Mesenchymal stem cell (in vitro differentiated cells and primary cell): ENCODE measurements around the gene KIAA1586.

Source experiments
- DNase-seq: peaks from one replicate; pipeline ENCODE4 v3.0.0-alpha.2; 2013
- H2AFZ ChIP-seq: one replicate; pipeline ENCODE4 v1.6.1; 2013; ENCODE audit warnings: low read depth, mild to moderate bottlenecking, control low read depth, inconsistent platforms, low read length, moderate library complexity
- H2AK5ac ChIP-seq: 2 replicates; pipeline ENCODE4 v1.6.1; 2013; ENCODE audit warnings: low read length, moderate library complexity, mild to moderate bottlenecking, inconsistent platforms; ENCODE audit not compliant: severe bottlenecking
- H2BK120ac ChIP-seq: one replicate; pipeline ENCODE4 v1.6.1; 2013; ENCODE audit warnings: low read depth, mild to moderate bottlenecking, inconsistent platforms, low read length, moderate library complexity
- H2BK12ac ChIP-seq, 2 experiments: one replicate each; pipeline ENCODE4 v1.6.1; 2013; ENCODE audit warnings: inconsistent platforms in 2 of 2, low read length in 2 of 2, mild to moderate bottlenecking in 2 of 2, moderate library complexity in 2 of 2, control low read depth in 1 of 2
- H2BK15ac ChIP-seq: one replicate; pipeline ENCODE4 v1.6.1; 2013; ENCODE audit warnings: mild to moderate bottlenecking, low read depth, inconsistent platforms; ENCODE audit not compliant: poor library complexity, severe bottlenecking
- H2BK5ac ChIP-seq: 2 replicates; pipeline ENCODE4 v1.6.1; 2013; ENCODE audit warnings: low read depth, mild to moderate bottlenecking, low read length, control low read depth, inconsistent platforms; ENCODE audit not compliant: poor library complexity, severe bottlenecking
- H3K14ac ChIP-seq, 2 experiments: one replicate each; pipeline ENCODE4 v1.6.1; 2013; ENCODE audit warnings: inconsistent platforms in 2 of 2, low read length in 2 of 2, control low read depth in 1 of 2, mild to moderate bottlenecking in 1 of 2, moderate library complexity in 1 of 2
- H3K18ac ChIP-seq, 2 experiments: one replicate each; pipeline ENCODE4 v1.6.1; 2013; ENCODE audit warnings: inconsistent platforms in 2 of 2, low read length in 2 of 2, control low read depth in 1 of 2, low read depth in 1 of 2, mild to moderate bottlenecking in 1 of 2
- H3K23ac ChIP-seq, 2 experiments: one replicate each; pipeline ENCODE4 v1.6.1; 2013; ENCODE audit warnings: inconsistent platforms in 2 of 2, low read length in 2 of 2, mild to moderate bottlenecking in 2 of 2, moderate library complexity in 2 of 2, control low read depth in 1 of 2
- H3K27ac ChIP-seq: 2 replicates; pipeline ENCODE4 v1.5.1; 2013; ENCODE audit warnings: mild to moderate bottlenecking, moderate library complexity, low read length, control low read depth, inconsistent platforms; ENCODE audit not compliant: poor library complexity, severe bottlenecking
- H3K27me3 ChIP-seq, 2 experiments: 2 replicates each; pipeline versions ENCODE4 v1.6.1 to v1.7.0; 2013; ENCODE audit warnings: low read length in 2 of 2, mild to moderate bottlenecking in 2 of 2, moderate library complexity in 2 of 2, control low read depth in 1 of 2, inconsistent platforms in 1 of 2; ENCODE audit not compliant: control insufficient read depth in 1 of 2, insufficient read depth in 1 of 2
- H3K36me3 ChIP-seq, 2 experiments: 2 replicates each; pipeline versions ENCODE4 v1.6.1 to v1.7.0; 2013; ENCODE audit warnings: low read length in 2 of 2, control low read depth in 1 of 2, inconsistent platforms in 1 of 2, low read depth in 1 of 2, mild to moderate bottlenecking in 1 of 2; ENCODE audit not compliant: insufficient read depth in 2 of 2, control insufficient read depth in 1 of 2
- H3K4ac ChIP-seq, 2 experiments: one replicate each; pipeline ENCODE4 v1.6.1; 2013; ENCODE audit warnings: inconsistent platforms in 2 of 2, low read length in 2 of 2, mild to moderate bottlenecking in 2 of 2, moderate library complexity in 2 of 2, control low read depth in 1 of 2, low read depth in 1 of 2
- H3K4me1 ChIP-seq: 2 replicates; pipeline ENCODE4 v1.6.1; 2013; ENCODE audit warnings: low read depth, low read length, control low read depth; ENCODE audit not compliant: control insufficient read depth, insufficient read depth
- H3K4me2 ChIP-seq: 2 replicates; pipeline ENCODE4 v1.6.1; 2013; ENCODE audit warnings: low read length, mild to moderate bottlenecking, inconsistent platforms; ENCODE audit not compliant: poor library complexity, severe bottlenecking
- H3K4me3 ChIP-seq, 2 experiments: 2 replicates each; pipeline versions ENCODE4 v1.5.1 to v1.7.0; 2013; ENCODE audit warnings: low read length in 2 of 2, mild to moderate bottlenecking in 2 of 2, control low read depth in 1 of 2, low read depth in 1 of 2; ENCODE audit not compliant: insufficient read depth in 1 of 2
- H3K79me1 ChIP-seq: replicated peaks from 2 replicates; pipeline ENCODE4 v1.6.1; 2013; ENCODE audit warnings: mild to moderate bottlenecking, control low read depth, low read length, inconsistent platforms; ENCODE audit not compliant: poor library complexity, severe bottlenecking
- H3K9ac ChIP-seq: 2 replicates; pipeline ENCODE4 v1.7.0; 2013; ENCODE audit warnings: mild to moderate bottlenecking, low read length, moderate library complexity
- H3K9me3 ChIP-seq: 2 replicates; pipeline ENCODE4 v1.7.0; 2013; ENCODE audit warnings: mild to moderate bottlenecking, low read length; ENCODE audit not compliant: control insufficient read depth
- H4K8ac ChIP-seq: one replicate; pipeline ENCODE4 v1.6.1; 2013; ENCODE audit warnings: inconsistent platforms, mild to moderate bottlenecking, low read length, moderate library complexity
- H4K91ac ChIP-seq: one replicate; pipeline ENCODE4 v1.6.1; 2013; ENCODE audit warnings: mild to moderate bottlenecking, low read length, inconsistent platforms
- WGBS: methylation state at CpG from one replicate; pipeline ENCODE4 v1.1.7; 2013; ENCODE audit warnings: mixed read lengths; 5-methylcytosine and 5-hydroxymethylcytosine counted together

The KIAA1586 gene

DNA sequence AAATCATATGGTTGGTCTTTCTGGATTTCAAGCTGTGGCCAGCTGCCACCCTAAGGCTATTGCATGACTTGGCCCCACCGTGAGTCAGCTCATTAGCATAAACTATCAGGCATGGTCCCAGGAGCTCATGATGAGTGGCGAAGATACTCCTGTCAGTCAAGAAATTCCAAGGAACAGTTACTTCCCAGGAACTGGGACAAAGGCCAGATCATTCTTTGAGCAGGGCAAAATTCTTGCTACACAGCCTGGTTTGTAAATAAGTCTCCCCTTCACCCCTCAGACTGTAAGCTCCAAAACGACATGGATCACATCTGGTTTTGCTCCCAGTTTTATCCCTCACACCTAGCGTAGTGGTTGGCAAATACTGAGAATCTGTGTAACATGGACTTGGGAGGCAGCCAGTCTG lies 33.0 kb upstream of the KIAA1586 start:
- Histone ChIP-seq H2BK15ac (no peak overlapping the region), H2BK120ac (no peak overlapping the region), H3K27me3 (no peaks in the 10 kb centered on the region), H2AFZ (no peak overlapping the region), H2AK5ac (no peak overlapping the region), H3K14ac (no peak overlapping the region), H3K4me3 (no peak overlapping the region), H3K4ac (no peak overlapping the region), H3K79me1 (no peaks in the 10 kb centered on the region), H3K27ac (no peak overlapping the region), H3K9me3 (no peaks in the 10 kb centered on the region), H3K36me3 (no peaks in the 10 kb centered on the region), H4K91ac (no peak overlapping the region), H3K18ac (no peak overlapping the region), H3K23ac (no peak overlapping the region), H3K4me1 (peaks cover 2% of the 10 kb centered on the region), H2BK12ac (no peak overlapping the region), H2BK5ac (no peak overlapping the region), H3K4me2 (no peak overlapping the region), H4K8ac (no peak overlapping the region), H3K9ac (no peak overlapping the region)
- WGBS: 45% methylated on average over 4 of the region's 4 CpGs
- DNase-seq: peak; percentile 71

DNA sequence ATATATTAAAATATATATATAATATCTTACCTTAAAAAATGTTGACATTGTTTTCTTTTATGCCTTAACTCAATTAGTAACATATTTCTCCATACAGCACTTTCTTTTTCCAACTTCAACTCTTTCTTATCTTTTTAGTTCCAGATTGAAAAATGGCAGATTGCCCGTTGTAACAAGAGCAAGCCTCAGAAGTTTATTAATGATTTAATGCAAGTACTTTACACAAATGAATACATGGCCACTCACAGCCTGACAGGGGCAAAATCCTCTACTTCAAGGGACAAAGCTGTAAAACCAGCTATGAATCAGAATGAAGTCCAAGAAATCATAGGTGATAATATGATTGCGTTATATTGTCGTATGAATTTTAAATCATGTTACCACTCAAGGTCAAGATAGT lies 29.4 kb upstream of the KIAA1586 start:
- Histone ChIP-seq H3K36me3 (no peaks in the 10 kb centered on the region), H3K18ac (no peak overlapping the region), H3K4me3 (no peak overlapping the region), H2AFZ (no peak overlapping the region), H3K79me1 (no peaks in the 10 kb centered on the region), H2BK15ac (no peak overlapping the region), H4K8ac (no peak overlapping the region), H4K91ac (no peak overlapping the region), H3K27me3 (no peaks in the 10 kb centered on the region), H2AK5ac (no peak overlapping the region), H3K4me2 (no peak overlapping the region), H2BK5ac (no peak overlapping the region), H3K14ac (no peak overlapping the region), H3K4ac (no peak overlapping the region), H3K9ac (peak overlapping the region; percentile 25), H3K27ac (no peak overlapping the region), H2BK12ac (no peak overlapping the region), H3K23ac (no peak overlapping the region), H3K4me1 (peaks cover 2% of the 10 kb centered on the region), H2BK120ac (no peak overlapping the region), H3K9me3 (no peaks in the 10 kb centered on the region)
- WGBS: no CpG with 5 or more reads among the region's 3 CpGs
- DNase-seq: no peak

GRCh38 chr6:57017841-57018240 lies 28.7 kb upstream of the KIAA1586 start:
- no peak overlapping the region for H4K8ac ChIP-seq
- H2BK5ac ChIP-seq: no peak overlapping the region
- no peak for DNase-seq
- H3K18ac ChIP-seq: no peak overlapping the region
- peaks cover 2% of the 10 kb centered on the region for H3K4me1 ChIP-seq
- no peak overlapping the region for H3K27ac ChIP-seq
- H2BK15ac ChIP-seq: no peak overlapping the region
- peak overlapping the region; percentile 25 for H3K9ac ChIP-seq
- H3K9me3 ChIP-seq: no peaks in the 10 kb centered on the region
- H2AFZ ChIP-seq: no peak overlapping the region
- H4K91ac ChIP-seq: no peak overlapping the region
- H3K23ac ChIP-seq: no peak overlapping the region
- 87% methylated on average over 1 of the region's 1 CpG for WGBS
- no peak overlapping the region for H3K4me2 ChIP-seq
- H3K14ac ChIP-seq: no peak overlapping the region
- H3K27me3 ChIP-seq: no peaks in the 10 kb centered on the region
- no peak overlapping the region for H3K4ac ChIP-seq
- no peak overlapping the region for H2AK5ac ChIP-seq
- H3K79me1 ChIP-seq: no peaks in the 10 kb centered on the region
- H2BK12ac ChIP-seq: no peak overlapping the region
- H3K4me3 ChIP-seq: no peak overlapping the region
- no peak overlapping the region for H2BK120ac ChIP-seq
- H3K36me3 ChIP-seq: no peaks in the 10 kb centered on the region

GRCh38 chr6:57019434-57019833 lies 27.1 kb upstream of the KIAA1586 start:
- H3K9me3 ChIP-seq: peaks cover 13% of the 10 kb centered on the region
- H3K79me1 ChIP-seq: no peaks in the 10 kb centered on the region
- H4K8ac ChIP-seq: no peak overlapping the region
- H3K4me1 ChIP-seq: no peaks in the 10 kb centered on the region
- WGBS: 87% methylated on average over 3 of the region's 4 CpGs
- no peak overlapping the region for H2BK12ac ChIP-seq
- H3K14ac ChIP-seq: no peak overlapping the region
- no peak overlapping the region for H3K23ac ChIP-seq
- H2AFZ ChIP-seq: no peak overlapping the region
- no peaks in the 10 kb centered on the region for H3K27me3 ChIP-seq
- no peak overlapping the region for H3K4ac ChIP-seq
- no peak overlapping the region for H2BK5ac ChIP-seq
- no peak overlapping the region for H3K4me2 ChIP-seq
- no peak overlapping the region for H4K91ac ChIP-seq
- H3K4me3 ChIP-seq: no peak overlapping the region
- H3K9ac ChIP-seq: no peak overlapping the region
- no peak overlapping the region for H2BK120ac ChIP-seq
- no peaks in the 10 kb centered on the region for H3K36me3 ChIP-seq
- H3K27ac ChIP-seq: no peak overlapping the region
- no peak for DNase-seq
- no peak overlapping the region for H3K18ac ChIP-seq
- no peak overlapping the region for H2AK5ac ChIP-seq
- H2BK15ac ChIP-seq: no peak overlapping the region
